BLaER1 treated with 17β-estradiol and CSF1 and Interleukin-3, amounts not matched to agents 10 nM and 100 nM (cell line): ENCODE data around the gene ZNF511.

Experiments
- H3K27ac ChIP-seq, 11 experiments: shearing (Covaris generic); formaldehyde crosslinking; 2 replicates each; pipeline ENCODE4 v1.8.1; 2022
- H3K27me3 ChIP-seq, 11 experiments: shearing (Covaris generic); formaldehyde crosslinking; 2 replicates each; pipeline ENCODE4 v1.8.1; 2022
- H3K36me3 ChIP-seq, 11 experiments: shearing (Covaris generic); formaldehyde crosslinking; 2 replicates each; pipeline ENCODE4 v1.8.1; 2022
- H3K4me1 ChIP-seq, 10 experiments: shearing (Covaris generic); formaldehyde crosslinking; 2 replicates each; pipeline ENCODE4 v1.8.1; 2022
- H3K4me2 ChIP-seq, 11 experiments: shearing (Covaris generic); formaldehyde crosslinking; 2 replicates each; pipeline ENCODE4 v1.8.1; 2022
- H3K4me3 ChIP-seq, 10 experiments: shearing (Covaris generic); formaldehyde crosslinking; 2 replicates each; pipeline ENCODE4 v1.8.1; 2022
- H3K9ac ChIP-seq, 11 experiments: shearing (Covaris generic); formaldehyde crosslinking; 2 replicates each; pipeline ENCODE4 v1.8.1; 2022
- H3K9me3 ChIP-seq, 11 experiments: shearing (Covaris generic); formaldehyde crosslinking; replicated peaks in 1 of 11; 2 replicates each; pipeline ENCODE4 v1.8.1; 2022
- H4K20me1 ChIP-seq, 11 experiments: shearing (Covaris generic); formaldehyde crosslinking; 2 replicates each; pipeline ENCODE4 v1.8.1; 2022
- Cebpa-rat ChIP-seq, 11 experiments: shearing (Covaris generic); IDR thresholded peaks; 2 replicates each; pipeline ENCODE4 v1.8.1; 2022

ZNF511 gene

GRCh38 chr10:133293810-133294119 lies 14.9 kb upstream of the ZNF511 start:
- Histone ChIP-seq H3K27me3 (no peaks in the 10 kb centered on the region), H3K36me3 (peaks cover 70 to 91% (median 87%) of the 10 kb centered on the region in 11 experiments), H4K20me1 (peaks cover 0 to 53% (median 13%) of the 10 kb centered on the region in 11 experiments; a peak in 19 of 22 replicates), H3K4me1 (peaks cover 0 to 45% (median 29%) of the 10 kb centered on the region in 10 experiments; a peak in 19 of 20 replicates), H3K9me3 (no peaks in the 10 kb centered on the region), H3K9ac (peak overlapping the region in 8 of 11 experiments; percentile 6 to 66 (median 34); a peak in 13 of 22 replicates), H3K4me2 (peak overlapping the region in 9 of 11 experiments; percentile 60 to 98 (median 90); a peak in 17 of 22 replicates), H3K27ac (peak overlapping the region in 10 of 11 experiments; percentile 31 to 70 (median 57); a peak in 20 of 22 replicates), H3K4me3 (peak overlapping the region in 1 of 10 experiments; percentile 30; a peak in 1 of 20 replicates)
- TF ChIP-seq Cebpa-rat (IDR thresholded peaks at IDR 0.05), result no peak

- H3K4me3 ChIP-seq, result no peak overlapping the region
- no peaks in the 10 kb centered on the region for H3K27me3 ChIP-seq
- H3K36me3 ChIP-seq, result peaks cover 70 to 91% (median 87%) of the 10 kb centered on the region in 11 experiments
- no peak for TF ChIP-seq Cebpa-rat (IDR thresholded peaks at IDR 0.05)
- peak overlapping the region in 10 of 11 experiments; percentile 31 to 70 (median 57); a peak in 20 of 22 replicates for H3K27ac ChIP-seq
- peak overlapping the region in 9 of 11 experiments; percentile 11 to 98 (median 90); a peak in 18 of 22 replicates for H3K4me2 ChIP-seq
- peaks cover 0 to 58% (median 13%) of the 10 kb centered on the region in 11 experiments; a peak in 19 of 22 replicates for H4K20me1 ChIP-seq
- H3K4me1 ChIP-seq, result peaks cover 0 to 45% (median 29%) of the 10 kb centered on the region in 10 experiments; a peak in 19 of 20 replicates
- H3K9me3 ChIP-seq, result no peaks in the 10 kb centered on the region
- H3K9ac ChIP-seq, result peak overlapping the region in 10 of 11 experiments; percentile 2 to 66 (median 39); a peak in 18 of 22 replicates
Measured at GRCh38 chr10:133294189-133294588, 14.5 kb upstream of the ZNF511 start.

GRCh38 chr10:133295426-133296320 lies 13.0 kb upstream of the ZNF511 start:
- Histone ChIP-seq H3K4me1 (peaks cover 0 to 45% (median 29%) of the 10 kb centered on the region in 10 experiments; a peak in 19 of 20 replicates), H3K27me3 (no peaks in the 10 kb centered on the region), H4K20me1 (peaks cover 0 to 60% (median 24%) of the 10 kb centered on the region in 11 experiments; a peak in 19 of 22 replicates), H3K36me3 (peaks cover 70 to 91% (median 87%) of the 10 kb centered on the region in 11 experiments), H3K9ac (no peak overlapping the region), H3K4me3 (no peak overlapping the region), H3K27ac (no peak overlapping the region), H3K9me3 (no peaks in the 10 kb centered on the region), H3K4me2 (peak overlapping the region in 2 of 11 experiments; percentile 32 to 87; a peak in 2 of 22 replicates)
- no peak for TF ChIP-seq Cebpa-rat (IDR thresholded peaks at IDR 0.05)

GRCh38 chr10:133297504-133297903 lies 11.2 kb upstream of the ZNF511 start:
- H3K4me1 ChIP-seq, result peaks cover 0 to 37% (median 26%) of the 10 kb centered on the region in 10 experiments; a peak in 19 of 20 replicates
- no peaks in the 10 kb centered on the region for H3K9me3 ChIP-seq
- no peak overlapping the region for H3K4me2 ChIP-seq
- no peak for TF ChIP-seq Cebpa-rat (IDR thresholded peaks at IDR 0.05)
- peaks cover 78 to 100% (median 96%) of the 10 kb centered on the region in 11 experiments for H3K36me3 ChIP-seq
- peaks cover 9 to 74% (median 39%) of the 10 kb centered on the region in 11 experiments; a peak in 21 of 22 replicates for H4K20me1 ChIP-seq
- no peak overlapping the region for H3K9ac ChIP-seq
- H3K4me3 ChIP-seq, result no peak overlapping the region
- no peak overlapping the region for H3K27ac ChIP-seq
- no peaks in the 10 kb centered on the region for H3K27me3 ChIP-seq

GRCh38 chr10:133298466-133298865 lies 10.2 kb upstream of the ZNF511 start:
- H3K27me3 ChIP-seq, result no peaks in the 10 kb centered on the region
- no peaks in the 10 kb centered on the region for H3K9me3 ChIP-seq
- H3K36me3 ChIP-seq, result peaks cover 82 to 99% (median 96%) of the 10 kb centered on the region in 11 experiments
- H3K4me3 ChIP-seq, result no peak overlapping the region
- H3K4me2 ChIP-seq, result no peak overlapping the region
- H4K20me1 ChIP-seq, result peaks cover 19 to 75% (median 41%) of the 10 kb centered on the region in 11 experiments
- no peak overlapping the region for H3K27ac ChIP-seq
- H3K4me1 ChIP-seq, result peaks cover 0 to 27% (median 16%) of the 10 kb centered on the region in 10 experiments; a peak in 18 of 20 replicates
- H3K9ac ChIP-seq, result peak overlapping the region in 1 of 11 experiments; percentile 21; a peak in 2 of 22 replicates
- no peak for TF ChIP-seq Cebpa-rat (IDR thresholded peaks at IDR 0.05)

- H3K4me2 ChIP-seq, result no peak overlapping the region
- H3K4me3 ChIP-seq, result no peak overlapping the region
- no peak for TF ChIP-seq Cebpa-rat (IDR thresholded peaks at IDR 0.05)
- H3K27me3 ChIP-seq, result no peaks in the 10 kb centered on the region
- no peak overlapping the region for H3K9ac ChIP-seq
- H4K20me1 ChIP-seq, result peaks cover 27 to 75% (median 43%) of the 10 kb centered on the region in 11 experiments
- peaks cover 0 to 22% (median 9%) of the 10 kb centered on the region in 10 experiments; a peak in 17 of 20 replicates for H3K4me1 ChIP-seq
- no peak overlapping the region for H3K27ac ChIP-seq
- no peaks in the 10 kb centered on the region for H3K9me3 ChIP-seq
- peaks cover 87 to 99% (median 92%) of the 10 kb centered on the region in 11 experiments for H3K36me3 ChIP-seq
Measured at GRCh38 chr10:133299224-133299623, 9.5 kb upstream of the ZNF511 start.

- Histone ChIP-seq H3K36me3 (peaks cover 84 to 94% (median 90%) of the 10 kb centered on the region in 11 experiments), H3K9me3 (no peaks in the 10 kb centered on the region), H4K20me1 (peaks cover 32 to 75% (median 47%) of the 10 kb centered on the region in 11 experiments), H3K9ac (no peak overlapping the region), H3K27me3 (no peaks in the 10 kb centered on the region), H3K4me1 (peaks cover 0 to 19% (median 3%) of the 10 kb centered on the region in 10 experiments; a peak in 14 of 20 replicates), H3K4me2 (no peak overlapping the region), H3K27ac (no peak overlapping the region), H3K4me3 (no peak overlapping the region)
- no peak for TF ChIP-seq Cebpa-rat (IDR thresholded peaks at IDR 0.05)
Measured at GRCh38 chr10:133299738-133300137, 9.0 kb upstream of the ZNF511 start.

GRCh38 chr10:133302230-133302629 lies 6.5 kb upstream of the ZNF511 start:
- Histone ChIP-seq H3K4me3 (no peak overlapping the region), H3K27me3 (no peaks in the 10 kb centered on the region), H3K9me3 (no peaks in the 10 kb centered on the region), H3K9ac (no peak overlapping the region), H3K36me3 (peaks cover 59 to 81% (median 68%) of the 10 kb centered on the region in 11 experiments), H3K4me2 (no peak overlapping the region), H3K27ac (no peak overlapping the region), H4K20me1 (peaks cover 54 to 87% (median 68%) of the 10 kb centered on the region in 11 experiments), H3K4me1 (peaks cover 7 to 29% (median 20%) of the 10 kb centered on the region in 10 experiments)
- TF ChIP-seq Cebpa-rat (IDR thresholded peaks at IDR 0.05), result no peak

- Histone ChIP-seq H3K27ac (no peak overlapping the region; a peak in 1 of 22 replicates), H3K4me2 (no peak overlapping the region), H4K20me1 (peaks cover 61 to 94% (median 77%) of the 10 kb centered on the region in 11 experiments), H3K9me3 (no peaks in the 10 kb centered on the region), H3K27me3 (no peaks in the 10 kb centered on the region), H3K9ac (0 out of 22 replicates have a peak overlapping the region, but pooled peaks of 1 of the 11 experiments have one; percentile 1), H3K36me3 (peaks cover 50 to 71% (median 58%) of the 10 kb centered on the region in 11 experiments), H3K4me3 (no peak overlapping the region), H3K4me1 (peaks cover 12 to 36% (median 27%) of the 10 kb centered on the region in 10 experiments)
- no peak for TF ChIP-seq Cebpa-rat (IDR thresholded peaks at IDR 0.05)
Measured at GRCh38 chr10:133303206-133303605, 5.5 kb upstream of the ZNF511 start.
